ENCODE data around the gene DLGAP4. TPM values are rescaled to one million over a fixed set of nuclear protein-coding genes. Genes with fewer than 3 reads are reported as not detected.

The DLGAP4 gene
- total and polyA plus RNA-seq, 9 of the 15 experiments (the other 6 are each of a cell fraction or from before 2014, with no cell fraction given): 0.31 to 34.1 (median 4.5) TPM

GRCh38 chr20:36435592-36436541, 129.7 kb downstream of the DLGAP4 start (continued):
- TF ChIP-seq NCOA1 (IDR thresholded peaks at IDR 0.05; ENCODE audit: low read depth): no peak
- no peak for TF ChIP-seq GABPB1 (CRISPR knock-in tag; IDR thresholded peaks at IDR 0.05)
- no peak for TF ChIP-seq PML (IDR thresholded peaks at IDR 0.05; ENCODE audit: low read length)
- TF ChIP-seq TFAP4 (CRISPR knock-in tag; IDR thresholded peaks at IDR 0.05; ENCODE audit: borderline replicate concordance): peak; percentile 75
- peak; percentile 74 for TF ChIP-seq ZFX (CRISPR knock-in tag; IDR thresholded peaks at IDR 0.05)
- no peak for TF ChIP-seq KDM4B (IDR thresholded peaks at IDR 0.05; ENCODE audit: borderline replicate concordance in 2 of 2, low read depth in 1 of 2)
- TF ChIP-seq NR3C1 (CRISPR knock-in tag; IDR thresholded peaks at IDR 0.05): no peak
- peak; percentile 61; the same call in 1 of the 2 replicates for TF ChIP-seq XRCC5 (IDR thresholded peaks at IDR 0.05; ENCODE audit: low read depth, low read length)
- TF ChIP-seq TCF7L2 (IDR thresholded peaks at IDR 0.05; ENCODE audit: low read depth, low read length): no peak
- no peak for TF ChIP-seq WHSC1 (IDR thresholded peaks at IDR 0.05; ENCODE audit: low read length)
- TF ChIP-seq SMAD2 (IDR thresholded peaks at IDR 0.05; ENCODE audit: low read depth, low read length): no peak
- no peak for TF ChIP-seq ZNF3 (CRISPR knock-in tag; IDR thresholded peaks at IDR 0.05)
- TF ChIP-seq TSC22D4 (tag; IDR thresholded peaks at IDR 0.05): no peak
- TF ChIP-seq CC2D1A (IDR thresholded peaks at IDR 0.05): no peak
- no peak for TF ChIP-seq IRF2 (CRISPR knock-in tag; IDR thresholded peaks at IDR 0.05)
- no peak for TF ChIP-seq ARID4B (CRISPR knock-in tag; IDR thresholded peaks at IDR 0.05)
- TF ChIP-seq SPI1 (IDR thresholded peaks at IDR 0.05; ENCODE audit: borderline replicate concordance, low read depth, low read length): no peak
- peak; percentile 76; the same call in 1 of the 2 replicates for TF ChIP-seq KLF13 (tag; IDR thresholded peaks at IDR 0.05; ENCODE audit: borderline replicate concordance, low read depth)
- no peak for TF ChIP-seq BRF2 (IDR thresholded peaks at IDR 0.05; ENCODE audit: borderline replicate concordance, insufficient read depth, insufficient read length)
- peak; percentile 99 for TF ChIP-seq NRF1 (conservative IDR thresholded peaks at IDR 0.05 in 1 of 2, IDR thresholded peaks at IDR 0.05 in 1 of 2)

All from K562 (cell line).